K562 (cell line): ENCODE measurements around the gene ZBTB14. TPM values are rescaled to one million over a fixed set of nuclear protein-coding genes. Genes with fewer than 3 reads are reported as not detected.

Source experiments
- ATAC-seq: fragments of 200-7000 bp; cut with Tn5 transposase; 3 replicates; pipeline ENCODE4 v1.9.1; 2020; ENCODE audit warnings: moderate library complexity
- BruUV-seq: library from RNA; stranded (reverse); fragments of 400-500 nt; replicated peaks from 2 replicates; lab custom pipeline; 2021; lab: Mats Ljungman, UMichigan
- CTCF ChIA-PET: fragments of 300-600 bp; formaldehyde crosslinking; extraction: SDS; loops from one replicate; lab custom pipeline; 2021; ENCODE audit warnings: low intra/inter-chr PET ratio; lab: Yijun Ruan, JAX
- POLR2A ChIA-PET: fragments of 300-600, 350-650 bp; sonication (Branson Sonifier 250); formaldehyde crosslinking; extraction: SDS; loops from one replicate; lab custom pipeline; 2021; ENCODE audit warnings: antibody characterized with exemption, inconsistent platforms; lab: Yijun Ruan, JAX
- DNase-seq, 4 experiments: peaks; one replicate each; pipeline versions ENCODE4 v3.0.0 to v3.0.0-alpha.2; 2011 to 2018; ENCODE audit warnings: low spot score in 3 of 4, mixed read lengths in 3 of 4; ENCODE audit errors: extremely low read depth in 1 of 4
- FAIRE-seq: peaks from 2 replicates; lab custom pipeline; 2011; peaks lifted over from hg19 to GRCh38; lab: Jason Lieb, UNC
- H2AFZ ChIP-seq: 2 replicates; pipeline ENCODE4 v1.6.0; 2011; ENCODE audit warnings: low read depth, low read length, control low read depth, inconsistent platforms
- H3K27ac ChIP-seq: fragments of 200-600 bp; 3 replicates; pipeline ENCODE4 v1.8.0; 2011; ENCODE audit warnings: low read depth, mild to moderate bottlenecking, control low read depth, inconsistent platforms, low read length, moderate library complexity, mixed read lengths; ENCODE audit errors: extremely low read depth
- H3K27me3 ChIP-seq, 2 experiments: fragments of 300-600 bp in 1 of 2; 2 replicates in 1 of 2; 3 replicates in 1 of 2; pipeline versions ENCODE4 v1.6.0 to v1.8.0; 2011; ENCODE audit warnings: inconsistent platforms in 2 of 2, low read length in 2 of 2, mild to moderate bottlenecking in 1 of 2, mixed read lengths in 1 of 2, moderate library complexity in 1 of 2; ENCODE audit not compliant: control insufficient read depth in 2 of 2, insufficient read depth in 2 of 2
- H3K36me3 ChIP-seq: fragments of 300-600 bp; 3 replicates; pipeline ENCODE4 v1.8.0; 2011; ENCODE audit warnings: mild to moderate bottlenecking, low read length, inconsistent platforms; ENCODE audit not compliant: control insufficient read depth, insufficient read depth
- H3K4me1 ChIP-seq, 2 experiments: fragments of 200-600 bp in 1 of 2; replicated peaks in 1 of 2; 2 replicates in 1 of 2; 3 replicates in 1 of 2; pipeline versions ENCODE4 v1.5.1 to v1.8.0; 2011; ENCODE audit warnings: inconsistent platforms in 2 of 2, low read length in 2 of 2, mild to moderate bottlenecking in 1 of 2, mixed read lengths in 1 of 2, moderate library complexity in 1 of 2; ENCODE audit not compliant: control insufficient read depth in 2 of 2, insufficient read depth in 2 of 2
- H3K4me2 ChIP-seq: 2 replicates; pipeline ENCODE4 v1.6.1; 2011; ENCODE audit warnings: low read length, control low read depth, inconsistent platforms, mixed read lengths; ENCODE audit not compliant: insufficient read depth
- H3K4me3 ChIP-seq: fragments of 200-600 bp; sonication (generic), shearing (Covaris generic); 2 replicates; pipeline ENCODE4 v1.5.1; 2016; ENCODE audit warnings: control low read depth, inconsistent platforms
- H3K79me2 ChIP-seq: fragments of 200-600 bp; 3 replicates; pipeline ENCODE4 v1.8.0; 2011; ENCODE audit warnings: low read length, inconsistent platforms; ENCODE audit not compliant: control insufficient read depth, insufficient read depth
- H3K9ac ChIP-seq, 2 experiments: 2 replicates each; pipeline versions ENCODE4 v1.6.0 to v1.6.1; 2011; ENCODE audit warnings: low read depth in 2 of 2, low read length in 2 of 2, control low read depth in 1 of 2, inconsistent platforms in 1 of 2, mild to moderate bottlenecking in 1 of 2, mixed read lengths in 1 of 2; ENCODE audit not compliant: insufficient read depth in 1 of 2
- H3K9me1 ChIP-seq: one replicate; pipeline ENCODE4 v1.6.0; 2011; ENCODE audit warnings: inconsistent platforms, mild to moderate bottlenecking, low read length, moderate library complexity; ENCODE audit not compliant: control insufficient read depth, insufficient read depth
- H3K9me3 ChIP-seq: replicated peaks from 2 replicates; pipeline ENCODE4 v1.5.1; 2011; ENCODE audit warnings: low read depth, low read length, inconsistent platforms; ENCODE audit not compliant: control insufficient read depth, insufficient read depth
- H4K20me1 ChIP-seq: replicated peaks from 2 replicates; pipeline ENCODE4 v1.6.1; 2011; ENCODE audit warnings: low read length, inconsistent platforms, mixed read lengths; ENCODE audit not compliant: control insufficient read depth, insufficient read depth
- DNMT1 ChIP-seq: fragments of 450-650 bp; IDR thresholded peaks from 2 replicates; pipeline ENCODE4 v1.6.1; 2016; ENCODE audit warnings: antibody characterized with exemption, mild to moderate bottlenecking
- HDAC1 ChIP-seq, 2 experiments: fragments of 450-650 bp; IDR thresholded peaks; 2 replicates each; pipeline ENCODE4 v1.6.1; 2016 to 2017; ENCODE audit warnings: inconsistent platforms in 1 of 2, mild to moderate bottlenecking in 1 of 2, moderate library complexity in 1 of 2
- HDAC6 ChIP-seq: IDR thresholded peaks from 2 replicates; pipeline ENCODE4 v1.6.1; 2012; ENCODE audit warnings: low read depth, mild to moderate bottlenecking, control low read depth, inconsistent platforms, low read length, moderate library complexity
- IRF1 ChIP-seq: sonication (generic); formaldehyde crosslinking; IDR thresholded peaks from 2 replicates; pipeline ENCODE4 v1.8.0; 2022; ENCODE audit warnings: missing genetic modification reagents, mild to moderate bottlenecking, borderline replicate concordance
- KDM2B ChIP-seq: fragments of 250-450 bp; sonication (Bioruptor Pico); IDR thresholded peaks from 2 replicates; pipeline ENCODE4 v1.8.0; 2021; ENCODE audit warnings: mild to moderate bottlenecking, moderate library complexity
- KLF10 ChIP-seq: fragments of 250-450 bp; sonication (Bioruptor Pico); IDR thresholded peaks from 2 replicates; pipeline ENCODE4 v1.6.1; 2021; ENCODE audit warnings: matching md5 sums
- MEF2D ChIP-seq: conservative IDR thresholded peaks from 2 replicates; pipeline ENCODE4 v1.6.1; 2016; ENCODE audit warnings: low read depth, missing genetic modification characterization, missing compliant biosample characterization
- NR3C1 ChIP-seq: sonication (generic); formaldehyde crosslinking; IDR thresholded peaks from 2 replicates; pipeline ENCODE4 v1.8.1; 2022; ENCODE audit warnings: missing genetic modification reagents
- POLR2A ChIP-seq: fragments of 450-650 bp; conservative IDR thresholded peaks from 2 replicates; pipeline ENCODE4 v1.6.1; 2016
- RFX5 ChIP-seq: IDR thresholded peaks from 2 replicates; pipeline ENCODE4 v1.6.1; 2011; ENCODE audit warnings: low read depth, mild to moderate bottlenecking, improper control_type of control experiment, low read length
- SMC3 ChIP-seq: conservative IDR thresholded peaks from 2 replicates; pipeline ENCODE4 v1.6.1; 2011; ENCODE audit warnings: low read depth, low read length, improper control_type of control experiment; ENCODE audit not compliant: insufficient read depth
- SP1 ChIP-seq: sonication (generic); formaldehyde crosslinking; IDR thresholded peaks from 2 replicates; pipeline ENCODE4 v1.8.1; 2022; ENCODE audit warnings: mild to moderate bottlenecking, missing genetic modification reagents
- TCF3 ChIP-seq: sonication (generic); formaldehyde crosslinking; IDR thresholded peaks from 2 replicates; pipeline ENCODE4 v1.4.0; 2020; ENCODE audit warnings: mild to moderate bottlenecking, missing genetic modification reagents
- ZBTB43 ChIP-seq: sonication (generic); formaldehyde crosslinking; IDR thresholded peaks from 2 replicates; pipeline ENCODE4 v1.8.0; 2023; ENCODE audit warnings: mild to moderate bottlenecking, missing genetic modification reagents
- ZBTB49 ChIP-seq: sonication (generic); formaldehyde crosslinking; IDR thresholded peaks from 2 replicates; pipeline ENCODE4 v1.8.0; 2022; ENCODE audit warnings: missing genetic modification reagents, mild to moderate bottlenecking, borderline replicate concordance
- ZFX ChIP-seq: sonication (generic); formaldehyde crosslinking; IDR thresholded peaks from 2 replicates; pipeline ENCODE4 v1.8.0; 2022; ENCODE audit warnings: mild to moderate bottlenecking, missing genetic modification reagents, moderate library complexity
- ZKSCAN3 ChIP-seq: fragments of 250-450 bp; sonication (Bioruptor Pico); IDR thresholded peaks from 2 replicates; pipeline ENCODE4 v1.4.0; 2020
- ZNF830 ChIP-seq: fragments of 250-450 bp; sonication (Bioruptor Pico); IDR thresholded peaks from 2 replicates; pipeline ENCODE4 v1.5.0; 2021; ENCODE audit warnings: mild to moderate bottlenecking
- WGBS: fragments of 100-300 bp; shearing (Covaris generic); methylation state at CpG from one replicate; pipeline ENCODE4 v1.1.6; 2016; ENCODE audit warnings: low coverage, mixed read lengths; ENCODE audit not compliant: insufficient coverage; ENCODE audit errors: missing lambda C conversion rate; 5-methylcytosine and 5-hydroxymethylcytosine counted together
- in situ Hi-C: fragments of 300-500 bp; cut with MboI; formaldehyde crosslinking; loops from 4 replicates; pipeline ENCODE4 v1.15.0; 2018; ENCODE audit warnings: inconsistent platforms, mixed read lengths
- intact Hi-C: fragments of 100-400 bp; cut with micrococcal nuclease; formaldehyde crosslinking; loops from 2 replicates; pipeline ENCODE4 v1.14.2; 2022
- polyA plus RNA-seq, 8 experiments: library from polyadenylated mRNA; depleted of rRNA in 4 of 8; stranded (reverse) in 5 of 8; unstranded in 3 of 8; fragments of >200 nt; fragmentation: Nextera tagmentation in 2 of 8; fragmentation: Illumina TruSeq in 1 of 8; extraction: Ambion mirVana in 2 of 8; extraction: Trizol in 1 of 8; gene quantifications; 2 replicates each; pipeline versions ENCODE4 v1.2.1 to v1.2.3, GENCODE V29; 2011 to 2014; ENCODE audit warnings: inconsistent platforms in 1 of 8, missing spikeins in 1 of 8
- total RNA-seq, 7 experiments: library from RNA; depleted of rRNA in 6 of 7; stranded (reverse); fragments of >200 nt in 6 of 7; fragmentation: Illumina TruSeq in 2 of 7; extraction: Trizol in 2 of 7; gene quantifications; 2 replicates each; pipeline versions ENCODE4 v1.2.1 to v1.2.3, GENCODE V29; 2011 to 2021; ENCODE audit warnings: low replicate concordance in 1 of 7

Gene ZBTB14
- total and polyA plus RNA-seq, 9 of the 15 experiments (the other 6 are each of a cell fraction or from before 2014, with no cell fraction given) = 2.8 to 12.6 (median 9.0) TPM

GRCh38 chr18:5282770-5283169, 12.8 kb downstream of the ZBTB14 start:
- Histone ChIP-seq H2AFZ (no peak overlapping the region), H3K4me3 (no peak overlapping the region), H3K4me2 (no peak overlapping the region), H3K27ac (no peak overlapping the region), H3K36me3 (no peaks in the 10 kb centered on the region), H3K9me1 (no peaks in the 10 kb centered on the region), H3K27me3 (no peaks in the 10 kb centered on the region), H4K20me1 (no peaks in the 10 kb centered on the region), H3K9me3 (no peaks in the 10 kb centered on the region; the same call in 1 of the 2 replicates), H3K79me2 (no peaks in the 10 kb centered on the region), H3K4me1 (no peaks in the 10 kb centered on the region), H3K9ac (no peak overlapping the region)
- 0% methylated on average over 1 of the region's 1 CpG for WGBS
- in situ Hi-C loops (loop anchor here (25.0 kb wide), 1 partner anchor 1455 kb away; the partner anchor contains the start of gene ARHGAP28), intact Hi-C loops (no loop called here)
- CTCF ChIA-PET = no interaction called here
- ATAC-seq (no peak), FAIRE-seq (no peak), DNase-seq (no peak)
- BruUV-seq = no TSS peak
- POLR2A ChIA-PET = interaction anchor here (1.1 kb wide), 1 partner anchor 46 kb away, joined by 3 read pairs; no protein-coding TSS in a partner anchor
- TF ChIP-seq HDAC6 (no peak), POLR2A (no peak), IRF1 (no peak), ZNF830 (CRISPR knock-in tag) (no peak), SP1 (CRISPR knock-in tag) (no peak), SMC3 (no peak), DNMT1 (no peak), TCF3 (CRISPR knock-in tag) (no peak), ZFX (CRISPR knock-in tag) (no peak), RFX5 (no peak), ZBTB43 (no peak), ZBTB49 (no peak), KLF10 (CRISPR knock-in tag) (no peak), MEF2D (tag) (no peak), ZKSCAN3 (no peak), KDM2B (CRISPR knock-in tag) (no peak), NR3C1 (CRISPR knock-in tag) (no peak), HDAC1 (IDR thresholded peaks at IDR 0.05) (no peak)
